ENCODE data around the gene BNC2.

The BNC2 gene

DNA sequence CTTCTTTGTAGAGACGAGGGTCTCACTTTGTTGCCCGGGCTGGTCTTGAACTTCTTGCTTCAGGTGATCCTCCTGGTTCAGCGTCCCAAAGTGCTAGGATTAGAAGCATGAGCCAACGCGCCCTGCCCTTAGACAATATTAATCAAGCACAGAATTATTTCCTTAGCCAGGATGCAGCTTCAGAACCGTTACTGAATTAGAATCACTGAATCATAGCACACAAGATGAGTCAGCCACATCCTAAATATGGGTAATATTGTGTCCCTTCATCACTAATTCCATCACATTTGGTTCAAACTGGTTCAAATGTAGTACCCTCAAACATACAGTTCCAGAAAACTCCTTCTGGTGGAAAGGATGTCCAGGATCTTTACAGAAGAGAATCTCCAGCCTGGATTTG, 82.7 kb downstream of the BNC2 start:
- in situ Hi-C loops (cut with HindIII; ENCODE audit: low sequenced_read_pairs) = no loop called here
- no peak for DNase-seq (ENCODE audit: low read depth)
- TF ChIP-seq, protein P1, sequence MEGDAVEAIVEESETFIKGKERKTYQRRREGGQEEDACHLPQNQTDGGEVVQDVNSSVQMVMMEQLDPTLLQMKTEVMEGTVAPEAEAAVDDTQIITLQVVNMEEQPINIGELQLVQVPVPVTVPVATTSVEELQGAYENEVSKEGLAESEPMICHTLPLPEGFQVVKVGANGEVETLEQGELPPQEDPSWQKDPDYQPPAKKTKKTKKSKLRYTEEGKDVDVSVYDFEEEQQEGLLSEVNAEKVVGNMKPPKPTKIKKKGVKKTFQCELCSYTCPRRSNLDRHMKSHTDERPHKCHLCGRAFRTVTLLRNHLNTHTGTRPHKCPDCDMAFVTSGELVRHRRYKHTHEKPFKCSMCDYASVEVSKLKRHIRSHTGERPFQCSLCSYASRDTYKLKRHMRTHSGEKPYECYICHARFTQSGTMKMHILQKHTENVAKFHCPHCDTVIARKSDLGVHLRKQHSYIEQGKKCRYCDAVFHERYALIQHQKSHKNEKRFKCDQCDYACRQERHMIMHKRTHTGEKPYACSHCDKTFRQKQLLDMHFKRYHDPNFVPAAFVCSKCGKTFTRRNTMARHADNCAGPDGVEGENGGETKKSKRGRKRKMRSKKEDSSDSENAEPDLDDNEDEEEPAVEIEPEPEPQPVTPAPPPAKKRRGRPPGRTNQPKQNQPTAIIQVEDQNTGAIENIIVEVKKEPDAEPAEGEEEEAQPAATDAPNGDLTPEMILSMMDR (IDR thresholded peaks at IDR 0.05; ENCODE audit: low read depth, low read length, missing control alignments) = no peak
- H3K4me3 ChIP-seq (ENCODE audit: low read depth, low read length) = no peak overlapping the region

DNA sequence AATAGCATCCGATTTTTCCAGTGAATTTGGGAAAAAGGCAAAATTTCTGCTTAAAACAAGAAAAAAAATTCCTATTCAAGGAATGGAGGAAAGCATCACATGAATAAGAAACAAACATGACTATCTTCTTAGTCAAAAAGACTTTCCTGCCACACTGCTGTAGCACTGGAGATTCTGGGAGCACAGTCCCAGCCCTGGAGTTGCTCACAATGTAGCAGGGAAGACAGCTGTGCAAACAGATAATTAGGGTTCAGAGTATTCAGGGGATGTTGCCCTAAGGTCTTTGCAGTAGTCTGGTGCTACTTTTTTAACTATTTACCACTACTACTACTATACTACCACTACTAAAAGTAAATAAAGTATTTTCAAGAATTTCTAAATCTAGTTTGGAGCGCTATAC, 86.5 kb downstream of the BNC2 start:
- H3K4me3 ChIP-seq (ENCODE audit: low read depth, low read length) = no peak overlapping the region
- no peak for DNase-seq (ENCODE audit: low read depth)
- in situ Hi-C loops (cut with HindIII; ENCODE audit: low sequenced_read_pairs) = no loop called here
- TF ChIP-seq, protein P1 (IDR thresholded peaks at IDR 0.05; ENCODE audit: low read depth, low read length, missing control alignments) = no peak

DNA sequence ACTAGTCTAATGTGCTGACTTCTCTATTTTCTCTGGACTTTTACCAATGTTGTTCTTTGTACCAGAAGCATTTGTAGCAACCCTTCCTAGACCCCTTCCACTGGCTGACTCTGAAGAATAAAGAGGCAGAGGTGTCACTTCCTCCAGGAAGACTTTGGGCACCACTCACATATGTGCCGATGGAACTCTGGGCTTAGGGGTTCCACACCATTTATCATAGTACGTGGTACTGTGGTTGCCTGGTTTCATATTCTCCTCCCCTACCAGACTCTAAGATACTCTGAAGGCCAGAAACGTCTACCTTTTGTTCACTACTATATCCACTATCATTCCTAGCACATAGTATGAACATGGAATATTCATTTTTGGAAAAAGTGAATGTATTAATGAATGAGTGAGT, 88.0 kb downstream of the BNC2 start:
- H3K4me3 ChIP-seq (ENCODE audit: low read depth, low read length) = no peak overlapping the region
- no peak for DNase-seq (ENCODE audit: low read depth)
- in situ Hi-C loops (cut with HindIII; ENCODE audit: low sequenced_read_pairs) = no loop called here
- TF ChIP-seq, protein P1 (IDR thresholded peaks at IDR 0.05; ENCODE audit: low read depth, low read length, missing control alignments) = no peak

DNA sequence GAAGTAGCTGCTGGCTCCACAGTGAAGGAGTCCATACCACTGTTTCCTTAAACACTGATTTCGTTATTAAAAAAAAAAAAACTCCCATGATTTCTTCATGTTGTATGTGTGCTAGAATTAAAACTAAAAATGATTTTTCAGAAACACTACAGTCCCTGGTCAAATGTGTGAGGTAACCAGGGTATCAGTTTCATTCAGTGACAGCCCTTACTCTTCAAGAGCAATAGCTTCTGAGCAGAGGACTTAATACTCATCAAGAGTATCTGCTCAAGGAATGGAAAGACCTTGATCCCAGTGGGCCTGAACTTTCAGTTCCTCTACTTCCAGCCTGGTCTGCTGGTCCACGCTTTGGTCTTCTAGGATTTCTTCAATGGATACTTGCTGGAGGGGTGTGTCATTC, 95.1 kb downstream of the BNC2 start:
- H3K4me3 ChIP-seq (ENCODE audit: low read depth, low read length) = no peak overlapping the region
- TF ChIP-seq, protein P1 (IDR thresholded peaks at IDR 0.05; ENCODE audit: low read depth, low read length, missing control alignments) = no peak
- in situ Hi-C loops (cut with HindIII; ENCODE audit: low sequenced_read_pairs) = no loop called here
- DNase-seq (ENCODE audit: low read depth) = no peak

DNA sequence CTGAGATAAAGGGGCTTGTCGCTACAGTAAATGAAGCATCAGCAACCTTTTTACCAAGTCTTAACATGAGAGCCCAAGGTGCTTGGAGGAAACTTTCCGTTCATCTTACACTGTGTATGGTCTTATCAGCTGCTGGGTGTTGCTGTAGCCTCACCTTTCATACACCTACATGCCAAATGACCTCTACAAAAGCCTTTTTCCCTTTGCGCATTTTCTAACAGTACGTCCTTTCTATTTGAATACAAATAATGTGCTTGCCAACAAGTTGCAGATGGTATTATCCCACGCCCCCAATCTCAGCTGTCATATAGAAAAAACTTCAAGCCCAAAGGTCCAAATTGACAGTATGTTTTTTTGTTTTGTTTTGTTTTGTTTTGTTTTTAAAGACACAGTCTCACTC, 96.9 kb downstream of the BNC2 start:
- no peak for DNase-seq (ENCODE audit: low read depth)
- in situ Hi-C loops (cut with HindIII; ENCODE audit: low sequenced_read_pairs) = no loop called here
- no peak overlapping the region for H3K4me3 ChIP-seq (ENCODE audit: low read depth, low read length)
- TF ChIP-seq, protein P1 (IDR thresholded peaks at IDR 0.05; ENCODE audit: low read depth, low read length, missing control alignments) = no peak

DNA sequence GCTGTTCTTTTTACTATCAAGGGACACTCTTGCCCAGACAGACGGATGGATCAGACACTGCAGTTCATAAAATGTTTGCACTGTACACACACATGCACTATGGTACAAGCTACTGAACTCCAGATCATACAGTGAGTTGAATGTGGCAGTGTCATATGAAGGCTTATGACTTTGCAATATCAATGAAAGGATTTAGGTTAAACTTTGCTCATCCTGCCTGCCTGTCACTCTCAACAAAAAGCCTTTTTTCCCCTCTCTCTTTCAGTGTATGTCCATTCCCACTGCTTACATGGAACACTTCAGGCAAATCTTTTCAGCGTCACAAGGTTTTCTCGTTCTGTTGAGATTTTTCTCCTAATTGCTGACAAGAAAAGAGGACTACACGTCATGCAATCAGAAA, 97.4 kb downstream of the BNC2 start:
- DNase-seq (ENCODE audit: low read depth) = no peak
- no peak overlapping the region for H3K4me3 ChIP-seq (ENCODE audit: low read depth, low read length)
- in situ Hi-C loops (cut with HindIII; ENCODE audit: low sequenced_read_pairs) = no loop called here
- TF ChIP-seq, protein P1 (IDR thresholded peaks at IDR 0.05; ENCODE audit: low read depth, low read length, missing control alignments) = no peak

DNA sequence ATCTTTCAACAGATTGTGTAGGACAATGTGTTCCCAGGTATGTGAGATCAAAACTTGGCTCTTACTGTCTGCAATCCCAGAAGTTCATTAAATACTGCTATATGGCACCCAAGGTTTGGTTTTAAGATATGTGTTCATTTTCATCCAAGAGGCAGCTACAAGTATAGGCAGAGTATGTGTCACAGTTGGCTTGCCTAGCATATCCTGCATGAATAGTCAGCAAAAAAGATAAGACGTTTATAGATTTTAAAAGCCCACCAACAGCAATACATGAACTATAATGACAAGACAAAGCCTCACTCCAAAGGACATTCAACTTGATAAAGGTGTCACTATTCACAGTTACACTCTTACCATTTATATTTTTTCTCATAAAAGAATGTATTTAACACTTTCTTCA, 99.1 kb downstream of the BNC2 start:
- DNase-seq (ENCODE audit: low read depth) = no peak
- in situ Hi-C loops (cut with HindIII; ENCODE audit: low sequenced_read_pairs) = no loop called here
- TF ChIP-seq, protein P1 (IDR thresholded peaks at IDR 0.05; ENCODE audit: low read depth, low read length, missing control alignments) = no peak

More for the DNA sequence above, 99.1 kb downstream of the BNC2 start:
- no peak overlapping the region for H3K4me3 ChIP-seq (ENCODE audit: low read depth, low read length)
